ENCODE results near the gene C16orf87. TPM values are rescaled to one million over a fixed set of nuclear protein-coding genes. Genes with fewer than 3 reads are reported as not detected.

Gene C16orf87
- total and polyA plus RNA-seq, 11 donors = 5.1 to 15.8 (median 13.6) TPM

DNA sequence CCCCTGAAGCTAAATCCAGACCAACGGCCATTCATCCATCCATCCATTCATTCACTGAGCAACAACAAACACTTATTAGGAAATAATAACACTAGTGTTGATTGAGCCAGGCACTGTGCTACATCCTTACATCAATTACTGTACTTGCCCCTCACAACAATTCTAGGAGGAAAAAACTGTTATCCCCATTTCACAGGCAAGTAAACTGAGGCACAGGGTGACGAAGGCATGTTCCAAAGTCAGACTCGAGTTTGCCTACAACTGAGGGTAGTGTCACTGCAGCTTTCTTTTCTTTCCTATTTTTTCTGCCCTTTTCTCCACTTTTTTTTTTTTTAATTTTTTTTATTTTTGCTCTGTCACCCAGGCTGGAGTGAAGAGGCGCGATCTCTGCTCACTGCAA is 71.7 kb downstream of the C16orf87 start:
- Histone ChIP-seq H3K27ac (peak overlapping the region; percentile 15 to 97 (median 79)), H3K27me3 (peaks cover 0 to 9% (median 0%) of the 10 kb centered on the region in 9 donors), H3K4me3 (peak overlapping the region in 10 of 12 donors; percentile 15 to 51 (median 34)), H3K4me1 (peaks cover 0 to 46% (median 6%) of the 10 kb centered on the region in 12 donors), H3K9me3 (no peaks in the 10 kb centered on the region), H3K36me3 (no peaks in the 10 kb centered on the region)
- ATAC-seq = no peak
- intact Hi-C loops (cut with DNase I) = loop anchor here in 1 of 10 donors (5.0 kb wide), 1 partner anchor 47 kb away; no protein-coding TSS in a partner anchor
- TF ChIP-seq POLR2A (IDR thresholded peaks at IDR 0.05) = no peak
- TF ChIP-seq, protein P1, sequence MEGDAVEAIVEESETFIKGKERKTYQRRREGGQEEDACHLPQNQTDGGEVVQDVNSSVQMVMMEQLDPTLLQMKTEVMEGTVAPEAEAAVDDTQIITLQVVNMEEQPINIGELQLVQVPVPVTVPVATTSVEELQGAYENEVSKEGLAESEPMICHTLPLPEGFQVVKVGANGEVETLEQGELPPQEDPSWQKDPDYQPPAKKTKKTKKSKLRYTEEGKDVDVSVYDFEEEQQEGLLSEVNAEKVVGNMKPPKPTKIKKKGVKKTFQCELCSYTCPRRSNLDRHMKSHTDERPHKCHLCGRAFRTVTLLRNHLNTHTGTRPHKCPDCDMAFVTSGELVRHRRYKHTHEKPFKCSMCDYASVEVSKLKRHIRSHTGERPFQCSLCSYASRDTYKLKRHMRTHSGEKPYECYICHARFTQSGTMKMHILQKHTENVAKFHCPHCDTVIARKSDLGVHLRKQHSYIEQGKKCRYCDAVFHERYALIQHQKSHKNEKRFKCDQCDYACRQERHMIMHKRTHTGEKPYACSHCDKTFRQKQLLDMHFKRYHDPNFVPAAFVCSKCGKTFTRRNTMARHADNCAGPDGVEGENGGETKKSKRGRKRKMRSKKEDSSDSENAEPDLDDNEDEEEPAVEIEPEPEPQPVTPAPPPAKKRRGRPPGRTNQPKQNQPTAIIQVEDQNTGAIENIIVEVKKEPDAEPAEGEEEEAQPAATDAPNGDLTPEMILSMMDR (IDR thresholded peaks at IDR 0.05) = no peak
- 88 to 91% (median 90%) methylated on average over 5 of the region's 5 CpGs for WGBS, 4 donors
- DNase-seq = no peak

DNA sequence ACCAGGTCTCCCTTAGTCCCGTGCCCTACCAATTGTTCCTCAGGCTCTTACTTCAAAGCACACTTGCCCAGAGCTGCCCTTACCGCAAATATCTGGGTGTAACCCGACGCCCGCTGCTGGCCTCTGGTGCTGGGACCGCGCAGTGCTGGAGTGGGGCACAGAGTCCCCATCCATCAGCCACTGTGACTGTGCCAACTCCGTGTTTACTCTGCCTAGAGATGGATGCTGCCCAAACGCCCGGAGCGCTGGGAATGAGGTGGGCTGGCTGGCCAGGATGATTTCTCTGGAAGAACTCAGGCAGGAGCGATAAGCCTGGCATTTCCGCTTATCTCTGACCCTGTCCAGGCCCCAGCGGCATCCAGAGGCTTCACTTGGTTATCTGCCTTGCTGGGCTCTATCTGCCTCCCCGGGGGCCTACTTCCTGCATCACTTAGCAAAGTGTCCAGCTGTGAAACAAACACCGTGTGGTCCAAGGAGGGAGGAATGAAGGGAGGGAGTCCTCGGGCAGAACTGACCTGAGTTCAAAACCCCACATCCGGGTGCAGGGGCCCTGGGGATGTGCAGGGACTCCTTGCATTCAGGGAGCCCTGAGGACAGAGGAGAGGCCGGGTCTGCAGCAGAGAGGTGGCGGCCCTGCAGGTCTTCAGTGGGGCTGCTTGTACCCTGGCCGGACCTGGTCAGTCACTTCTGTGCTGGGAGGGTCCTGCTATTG is 73.5 kb downstream of the C16orf87 start:
- TF ChIP-seq POLR2A (IDR thresholded peaks at IDR 0.05) = no peak
- TF ChIP-seq, protein P1 (IDR thresholded peaks at IDR 0.05) = peak in 7 of 12 donors; percentile 15 to 49 (median 25)
- peaks cover 0 to 9% (median 0%) of the 10 kb centered on the region in 9 donors for H3K27me3 ChIP-seq
- intact Hi-C loops (cut with DNase I) = loop anchor here in 5 of 10 donors (1.0 to 5.0 kb wide), 3 partner anchors 9 to 47 kb away; partner anchors contain the start of gene MYLK3 (in 3 of the 5)
- H3K4me3 ChIP-seq = peak overlapping the region in 8 of 12 donors; percentile 24 to 48 (median 36)
- ATAC-seq (peak; percentile 84 to 91 (median 89)), DNase-seq (peak; percentile 84 to 94 (median 88))
- no peaks in the 10 kb centered on the region for H3K36me3 ChIP-seq
- H3K27ac ChIP-seq = peak overlapping the region; percentile 62 to 97 (median 86)
- peaks cover 0 to 50% (median 5%) of the 10 kb centered on the region in 12 donors for H3K4me1 ChIP-seq
- no peaks in the 10 kb centered on the region for H3K9me3 ChIP-seq
- 16 to 29% (median 19%) methylated on average over 11 to 21 of the region's 21 CpGs for WGBS, 4 donors

DNA sequence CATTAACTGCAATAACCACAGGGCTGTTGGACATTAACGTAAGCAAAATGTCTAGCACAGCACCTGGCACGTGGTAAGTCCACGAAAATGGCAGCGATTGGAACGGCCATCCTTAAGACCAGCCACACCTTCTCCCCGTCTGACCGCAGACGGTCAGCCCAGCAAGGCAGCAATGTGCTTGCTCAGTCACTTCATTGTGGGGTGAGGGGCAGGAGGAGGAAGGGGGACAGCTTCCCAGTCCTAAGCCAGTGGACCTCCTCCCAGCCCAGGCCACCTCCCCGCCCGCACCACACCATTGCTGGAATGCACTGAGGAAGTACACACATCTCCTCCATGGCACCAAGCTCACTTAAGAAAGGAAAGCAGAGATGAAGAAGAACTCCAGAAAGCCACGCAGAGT is 74.2 kb downstream of the C16orf87 start:
- H3K27me3 ChIP-seq = peaks cover 0 to 9% (median 0%) of the 10 kb centered on the region in 9 donors
- H3K4me1 ChIP-seq = peaks cover 0 to 52% (median 5%) of the 10 kb centered on the region in 12 donors
- intact Hi-C loops (cut with DNase I) = loop anchor here in 5 of 10 donors (1.0 to 5.0 kb wide), 3 partner anchors 8 to 46 kb away; partner anchors contain the start of gene MYLK3 (in 3 of the 5)
- H3K36me3 ChIP-seq = no peaks in the 10 kb centered on the region
- peak overlapping the region; percentile 62 to 95 (median 85) for H3K27ac ChIP-seq
- ATAC-seq = peak; percentile 5 to 44 (median 6)
- H3K9me3 ChIP-seq = no peaks in the 10 kb centered on the region
- 34 to 53% (median 41%) methylated on average over 11 of the region's 11 CpGs for WGBS, 4 donors
- DNase-seq = peak in 2 of 5 donors; percentile 39 to 62
- H3K4me3 ChIP-seq = peak overlapping the region in 8 of 12 donors; percentile 24 to 44 (median 36)
- TF ChIP-seq, protein P1 (IDR thresholded peaks at IDR 0.05) = no peak
- TF ChIP-seq POLR2A (IDR thresholded peaks at IDR 0.05) = no peak

DNA sequence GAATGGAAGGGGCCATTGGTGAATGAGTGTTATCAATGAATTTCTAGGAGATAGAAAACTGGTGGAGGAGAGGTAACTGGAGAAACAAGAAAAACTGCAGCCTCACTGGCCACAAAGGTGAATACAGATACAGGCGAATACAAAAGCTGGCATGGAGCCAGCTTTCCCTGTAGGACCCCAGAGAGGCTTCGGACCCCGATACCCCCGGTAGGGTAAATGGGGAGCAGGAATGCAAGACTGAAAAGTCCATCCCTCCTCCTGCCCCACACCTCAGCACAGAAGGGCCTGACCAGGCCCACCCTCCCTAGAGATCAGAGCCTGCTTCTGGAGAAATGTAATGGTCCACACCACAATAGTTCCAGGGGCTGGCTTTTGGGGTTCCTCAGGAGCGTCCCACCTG is 78.0 kb downstream of the C16orf87 start:
- intact Hi-C loops (cut with DNase I) = no loop called here
- Histone ChIP-seq H3K9me3 (no peaks in the 10 kb centered on the region), H3K36me3 (no peaks in the 10 kb centered on the region), H3K27me3 (no peaks in the 10 kb centered on the region), H3K4me1 (peaks cover 0 to 67% (median 9%) of the 10 kb centered on the region in 12 donors), H3K4me3 (no peak overlapping the region), H3K27ac (peak overlapping the region in 7 of 12 donors; percentile 34 to 92 (median 89))
- WGBS, 4 donors = 55 to 82% (median 73%) methylated on average over 5 of the region's 5 CpGs
- no peak for TF ChIP-seq POLR2A (IDR thresholded peaks at IDR 0.05)
- ATAC-seq (no peak), DNase-seq (no peak)

All from heart left ventricle (tissue), 16 donors.